OCI-LY1 (cell line): Measurements from ENCODE around the gene NR6A1.

Experiments used
- H2AFZ ChIP-seq: fragments of 200-600 bp; sonication (generic), shearing (Covaris generic); 2 replicates; pipeline ENCODE4 v1.6.0; 2014; ENCODE audit warnings: antibody characterized with exemption, mild to moderate bottlenecking, low read length
- H3F3A ChIP-seq: fragments of 200-600 bp; sonication (generic), shearing (Covaris generic); 2 replicates; pipeline ENCODE4 v1.6.0; 2014; ENCODE audit warnings: mild to moderate bottlenecking, antibody characterized with exemption, low read length, moderate library complexity; ENCODE audit not compliant: insufficient read depth
- H3K27ac ChIP-seq: fragments of 200-600 bp; sonication (generic); 2 replicates; pipeline ENCODE4 v1.5.1; 2014; ENCODE audit warnings: low read length, mixed run types, mild to moderate bottlenecking, low read depth; ENCODE audit not compliant: poor library complexity, severe bottlenecking
- H3K27me3 ChIP-seq: fragments of 200-600 bp; sonication (generic); 2 replicates; pipeline ENCODE4 v1.6.0; 2014; ENCODE audit warnings: antibody characterized with exemption, mild to moderate bottlenecking, low read length, moderate library complexity; ENCODE audit not compliant: insufficient read depth
- H3K36me3 ChIP-seq: fragments of 200-600 bp; sonication (generic); 2 replicates; pipeline ENCODE4 v1.6.1; 2014; ENCODE audit warnings: mild to moderate bottlenecking, antibody characterized with exemption, low read length, moderate library complexity, mixed read lengths; ENCODE audit not compliant: insufficient read depth
- H3K4me1 ChIP-seq: fragments of 200-600 bp; sonication (generic); 2 replicates; pipeline ENCODE4 v1.5.1; 2014; ENCODE audit warnings: mild to moderate bottlenecking, low read length, moderate library complexity; ENCODE audit not compliant: insufficient read depth, severe bottlenecking
- H3K4me2 ChIP-seq: fragments of 200-600 bp; sonication (generic), shearing (Covaris generic); 2 replicates; pipeline ENCODE4 v1.6.1; 2014; ENCODE audit warnings: low read length
- H3K4me3 ChIP-seq: fragments of 200-600 bp; sonication (generic); 2 replicates; pipeline ENCODE4 v1.5.1; 2014; ENCODE audit warnings: low read length, low read depth, mild to moderate bottlenecking, mixed read lengths; ENCODE audit not compliant: poor library complexity, severe bottlenecking
- H3K79me2 ChIP-seq: fragments of 200-600 bp; shearing (Covaris generic); 2 replicates; pipeline ENCODE4 v1.6.1; 2016; ENCODE audit warnings: mixed run types, low read length, mixed read lengths; ENCODE audit not compliant: insufficient read depth
- H3K9ac ChIP-seq: fragments of 200-600 bp; sonication (generic), shearing (Covaris generic); 2 replicates; pipeline ENCODE4 v1.6.1; 2014; ENCODE audit warnings: mild to moderate bottlenecking, low read length, mixed read lengths
- H3K9me2 ChIP-seq: fragments of 200-600 bp; sonication (generic), shearing (Covaris generic); 2 replicates; pipeline ENCODE4 v1.6.1; 2014; ENCODE audit warnings: low read depth, mild to moderate bottlenecking, low read length, mixed read lengths
- H3K9me3 ChIP-seq: fragments of 200-600 bp; shearing (Covaris generic); 2 replicates; pipeline ENCODE4 v1.6.1; 2014; ENCODE audit warnings: low read length, mixed read lengths
- H4K20me1 ChIP-seq: fragments of 200-600 bp; sonication (generic), shearing (Covaris generic); 2 replicates; pipeline ENCODE4 v1.6.0; 2016; ENCODE audit warnings: mild to moderate bottlenecking, low read length; ENCODE audit not compliant: insufficient read depth
- CTCF ChIP-seq: fragments of 200-600 bp; sonication (generic), shearing (Covaris generic); IDR thresholded peaks from 2 replicates; pipeline ENCODE4 v1.5.1; 2017; ENCODE audit warnings: mild to moderate bottlenecking, antibody characterized with exemption, low read length, moderate library complexity, mixed read lengths
- EZH2 ChIP-seq: fragments of 200-600 bp; sonication (generic), shearing (Covaris generic); IDR thresholded peaks from 2 replicates; pipeline ENCODE4 v1.8.0; 2017; ENCODE audit warnings: borderline replicate concordance, mixed run types, mild to moderate bottlenecking, antibody characterized with exemption, low read length, moderate library complexity, mixed read lengths

The NR6A1 gene

GRCh38 chr9:124770359-124771020, 621 bp downstream of the NR6A1 start:
- H3K4me2 ChIP-seq: peak overlapping the region; percentile 79
- no peaks in the 10 kb centered on the region for H3K36me3 ChIP-seq
- H3K27ac ChIP-seq: no peak overlapping the region
- no peaks in the 10 kb centered on the region; the same call in 1 of the 2 replicates for H3F3A ChIP-seq
- H3K4me3 ChIP-seq: peak overlapping the region; percentile 75
- H3K79me2 ChIP-seq: 0 out of 2 replicates have a peak, but pooled peaks cover 4% of the 10 kb centered on the region
- no peak overlapping the region for H2AFZ ChIP-seq
- peak overlapping the region; percentile 73 for H3K9ac ChIP-seq
- no peaks in the 10 kb centered on the region for H3K27me3 ChIP-seq
- H3K9me2 ChIP-seq: no peaks in the 10 kb centered on the region
- no peak for TF ChIP-seq CTCF
- TF ChIP-seq EZH2: no peak
- no peaks in the 10 kb centered on the region for H3K9me3 ChIP-seq
- peaks cover 58% of the 10 kb centered on the region for H3K4me1 ChIP-seq
- H4K20me1 ChIP-seq: no peaks in the 10 kb centered on the region

- H3K27me3 ChIP-seq: no peaks in the 10 kb centered on the region
- H2AFZ ChIP-seq: no peak overlapping the region
- H3K9me3 ChIP-seq: no peaks in the 10 kb centered on the region
- peak overlapping the region; percentile 73 for H3K9ac ChIP-seq
- no peaks in the 10 kb centered on the region for H3K9me2 ChIP-seq
- no peaks in the 10 kb centered on the region for H4K20me1 ChIP-seq
- H3K27ac ChIP-seq: no peak overlapping the region
- no peak for TF ChIP-seq CTCF
- no peak for TF ChIP-seq EZH2
- no peaks in the 10 kb centered on the region for H3K36me3 ChIP-seq
- peak overlapping the region; percentile 79 for H3K4me2 ChIP-seq
- H3K4me3 ChIP-seq: peak overlapping the region; percentile 75
- H3K79me2 ChIP-seq: peaks cover 4% of the 10 kb centered on the region; the same call in 1 of the 2 replicates
- H3F3A ChIP-seq: no peaks in the 10 kb centered on the region; the same call in 1 of the 2 replicates
- H3K4me1 ChIP-seq: peaks cover 60% of the 10 kb centered on the region
Observed at GRCh38 chr9:124769549-124770358, 1.4 kb downstream of the NR6A1 start.

- H4K20me1 ChIP-seq: no peaks in the 10 kb centered on the region
- TF ChIP-seq CTCF (no peak), EZH2 (no peak)
- H3K4me3 ChIP-seq: peak overlapping the region; percentile 75
- peaks cover 64% of the 10 kb centered on the region for H3K4me1 ChIP-seq
- H3K9me3 ChIP-seq: no peaks in the 10 kb centered on the region
- H3F3A ChIP-seq: no peaks in the 10 kb centered on the region; the same call in 1 of the 2 replicates
- H3K27ac ChIP-seq: no peak overlapping the region
- H3K9ac ChIP-seq: peak overlapping the region; percentile 73; the same call in 1 of the 2 replicates
- H3K27me3 ChIP-seq: no peaks in the 10 kb centered on the region
- no peaks in the 10 kb centered on the region for H3K36me3 ChIP-seq
- H3K4me2 ChIP-seq: peak overlapping the region; percentile 79
- no peak overlapping the region for H2AFZ ChIP-seq
- H3K79me2 ChIP-seq: peaks cover 4% of the 10 kb centered on the region; the same call in 1 of the 2 replicates
- H3K9me2 ChIP-seq: no peaks in the 10 kb centered on the region
Observed at GRCh38 chr9:124768750-124769548, 2.2 kb downstream of the NR6A1 start.
